Measurements from ENCODE around the gene WT1. TPM values are rescaled to one million over a fixed set of nuclear protein-coding genes. Genes with fewer than 3 reads are reported as not detected.
A peak's percentile ranks its signal among the peaks of the same experiment; 100 is the strongest.

The WT1 gene
- total and polyA plus RNA-seq, 4 donors = 0.11 to 2.2 (median 1.2) TPM

- Histone ChIP-seq H3K9me3 (ENCODE audit: control insufficient read depth, insufficient read depth, low read length) (no peaks in the 10 kb centered on the region), H3K4me1 (ENCODE audit: control insufficient read depth, insufficient read depth, low read length) (no peaks in the 10 kb centered on the region), H3K27ac (ENCODE audit: low read depth, low read length) (no peak overlapping the region), H3K4me3 (ENCODE audit: low read depth, low read length) (no peak overlapping the region), H3K27me3 (ENCODE audit: control insufficient read depth, insufficient read depth, low read length) (peaks cover 8% of the 10 kb centered on the region), H3K36me3 (ENCODE audit: control insufficient read depth, insufficient read depth, low read length) (no peaks in the 10 kb centered on the region)
- 53% methylated on average over 3 of the region's 4 CpGs for WGBS (ENCODE audit: insufficient coverage)
- peak in 1 of 6 donors; percentile 6 for DNase-seq (ENCODE audit: low read depth in 4 of 6, low spot score in 6 of 6)
Observed at GRCh38 chr11:32395127-32395526, 40.2 kb downstream of the WT1 start.

- Histone ChIP-seq H3K36me3 (ENCODE audit: control insufficient read depth, insufficient read depth, low read length) (no peaks in the 10 kb centered on the region), H3K4me1 (ENCODE audit: control insufficient read depth, insufficient read depth, low read length) (no peaks in the 10 kb centered on the region), H3K4me3 (ENCODE audit: low read depth, low read length) (no peak overlapping the region), H3K27ac (ENCODE audit: low read depth, low read length) (no peak overlapping the region), H3K9me3 (ENCODE audit: control insufficient read depth, insufficient read depth, low read length) (no peaks in the 10 kb centered on the region), H3K27me3 (ENCODE audit: control insufficient read depth, insufficient read depth, low read length) (no peaks in the 10 kb centered on the region)
- WGBS (ENCODE audit: insufficient coverage) = no CpG with 5 or more reads among the region's 2 CpGs
- no peak for DNase-seq (ENCODE audit: low read depth in 4 of 6, low spot score in 6 of 6)
Observed at GRCh38 chr11:32392840-32393239, 42.5 kb downstream of the WT1 start.

DNA sequence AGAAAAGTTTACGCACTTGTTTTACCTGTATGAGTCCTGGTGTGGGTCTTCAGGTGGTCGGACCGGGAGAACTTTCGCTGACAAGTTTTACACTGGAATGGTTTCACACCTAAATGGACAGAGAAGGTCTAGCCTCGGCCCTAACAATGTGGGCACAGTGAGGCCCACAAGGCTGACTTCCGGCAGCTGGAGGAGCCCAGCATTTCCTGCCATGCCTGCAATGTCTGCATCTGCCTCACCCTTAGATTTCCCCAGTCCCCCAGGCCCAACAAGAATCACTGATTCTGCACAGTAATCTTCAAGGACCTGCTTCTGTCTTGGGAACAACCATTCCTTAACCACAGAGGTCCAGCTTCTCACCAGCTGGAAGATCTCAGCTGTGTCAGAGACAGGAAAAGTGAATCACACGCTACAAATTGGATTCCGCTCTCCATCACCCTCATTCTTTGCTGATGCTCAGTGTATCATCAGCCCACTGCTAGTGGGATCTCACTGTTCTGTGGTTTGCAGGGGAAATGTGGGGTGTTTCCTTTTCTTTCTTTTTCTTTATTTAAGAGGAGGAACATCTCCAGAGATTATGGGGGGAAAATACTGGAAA lies 43.3 kb downstream of the WT1 start:
- H3K9me3 ChIP-seq (ENCODE audit: control insufficient read depth, insufficient read depth, low read length) = no peaks in the 10 kb centered on the region
- no peaks in the 10 kb centered on the region for H3K36me3 ChIP-seq (ENCODE audit: control insufficient read depth, insufficient read depth, low read length)
- WGBS (ENCODE audit: insufficient coverage) = 94% methylated on average over 7 of the region's 8 CpGs
- no peak for DNase-seq (ENCODE audit: low read depth in 4 of 6, low spot score in 6 of 6)
- H3K4me1 ChIP-seq (ENCODE audit: control insufficient read depth, insufficient read depth, low read length) = no peaks in the 10 kb centered on the region
- no peak overlapping the region for H3K27ac ChIP-seq (ENCODE audit: low read depth, low read length)
- H3K27me3 ChIP-seq (ENCODE audit: control insufficient read depth, insufficient read depth, low read length) = no peaks in the 10 kb centered on the region
- no peak overlapping the region for H3K4me3 ChIP-seq (ENCODE audit: low read depth, low read length)

- WGBS (ENCODE audit: insufficient coverage) = no CpG with 5 or more reads among the region's 3 CpGs
Observed at GRCh38 chr11:32391479-32391878, 43.9 kb downstream of the WT1 start.

GRCh38 chr11:32390712-32391111 lies 44.6 kb downstream of the WT1 start:
- Histone ChIP-seq H3K4me3 (ENCODE audit: low read depth, low read length) (no peak overlapping the region), H3K9me3 (ENCODE audit: control insufficient read depth, insufficient read depth, low read length) (no peaks in the 10 kb centered on the region), H3K4me1 (ENCODE audit: control insufficient read depth, insufficient read depth, low read length) (no peaks in the 10 kb centered on the region), H3K27ac (ENCODE audit: low read depth, low read length) (no peak overlapping the region), H3K36me3 (ENCODE audit: control insufficient read depth, insufficient read depth, low read length) (no peaks in the 10 kb centered on the region), H3K27me3 (ENCODE audit: control insufficient read depth, insufficient read depth, low read length) (no peaks in the 10 kb centered on the region)
- DNase-seq (ENCODE audit: low read depth in 4 of 6, low spot score in 6 of 6) = no peak
- WGBS (ENCODE audit: insufficient coverage) = no CpG with 5 or more reads among the region's 1 CpG

More at GRCh38 chr11:32391479-32391878, 43.9 kb downstream of the WT1 start:
- DNase-seq (ENCODE audit: low read depth in 4 of 6, low spot score in 6 of 6) = no peak
- Histone ChIP-seq H3K4me1 (ENCODE audit: control insufficient read depth, insufficient read depth, low read length) (no peaks in the 10 kb centered on the region), H3K27ac (ENCODE audit: low read depth, low read length) (no peak overlapping the region), H3K9me3 (ENCODE audit: control insufficient read depth, insufficient read depth, low read length) (no peaks in the 10 kb centered on the region), H3K4me3 (ENCODE audit: low read depth, low read length) (no peak overlapping the region), H3K36me3 (ENCODE audit: control insufficient read depth, insufficient read depth, low read length) (no peaks in the 10 kb centered on the region), H3K27me3 (ENCODE audit: control insufficient read depth, insufficient read depth, low read length) (no peaks in the 10 kb centered on the region)

DNA sequence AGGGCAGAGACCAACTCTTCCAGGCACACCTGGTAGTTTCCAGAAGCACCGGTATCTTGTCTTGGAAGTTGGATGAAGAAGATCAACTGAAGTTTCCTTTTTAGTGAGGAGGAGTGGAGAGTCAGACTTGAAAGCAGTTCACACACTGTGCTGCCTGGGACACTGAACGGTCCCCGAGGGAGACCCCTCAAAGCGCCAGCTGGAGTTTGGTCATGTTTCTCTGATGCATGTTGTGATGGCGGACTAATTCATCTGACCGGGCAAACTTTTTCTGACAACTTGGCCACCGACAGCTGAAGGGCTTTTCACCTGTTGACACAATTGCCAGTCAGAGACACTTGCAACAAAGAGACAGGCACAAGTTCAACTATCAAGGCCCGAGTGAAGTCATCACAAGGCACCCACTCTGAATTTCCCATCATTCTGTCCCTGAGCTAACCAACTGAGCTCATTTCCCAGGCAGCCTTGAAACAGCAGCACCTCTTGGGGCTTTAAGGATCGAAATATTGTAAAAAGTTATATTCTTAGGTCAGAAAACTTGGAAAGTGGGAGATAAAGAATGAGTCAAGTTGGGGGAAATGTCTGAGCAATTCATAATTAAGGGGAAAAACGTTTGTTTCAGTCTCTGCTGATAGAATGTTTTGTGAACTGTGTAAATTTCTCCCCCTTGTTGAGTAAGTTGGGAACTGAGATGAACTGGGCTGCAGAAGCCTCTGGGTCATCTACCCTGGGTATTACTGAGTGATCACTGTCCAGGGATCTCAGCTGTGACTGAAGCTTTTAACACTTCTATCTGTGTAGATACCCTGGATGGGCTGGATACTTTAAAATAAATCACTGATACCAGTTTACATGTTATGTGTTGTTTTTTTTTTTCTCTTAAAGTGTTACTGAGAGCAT lies 46.2 kb downstream of the WT1 start:
- no peaks in the 10 kb centered on the region for H3K27me3 ChIP-seq (ENCODE audit: control insufficient read depth, insufficient read depth, low read length)
- H3K9me3 ChIP-seq (ENCODE audit: control insufficient read depth, insufficient read depth, low read length) = no peaks in the 10 kb centered on the region
- no peak overlapping the region for H3K4me3 ChIP-seq (ENCODE audit: low read depth, low read length)
- no peaks in the 10 kb centered on the region for H3K4me1 ChIP-seq (ENCODE audit: control insufficient read depth, insufficient read depth, low read length)
- no peak overlapping the region for H3K27ac ChIP-seq (ENCODE audit: low read depth, low read length)
- 94% methylated on average over 10 of the region's 10 CpGs for WGBS (ENCODE audit: insufficient coverage)
- no peak for DNase-seq (ENCODE audit: low read depth in 4 of 6, low spot score in 6 of 6)
- no peaks in the 10 kb centered on the region for H3K36me3 ChIP-seq (ENCODE audit: control insufficient read depth, insufficient read depth, low read length)

DNA sequence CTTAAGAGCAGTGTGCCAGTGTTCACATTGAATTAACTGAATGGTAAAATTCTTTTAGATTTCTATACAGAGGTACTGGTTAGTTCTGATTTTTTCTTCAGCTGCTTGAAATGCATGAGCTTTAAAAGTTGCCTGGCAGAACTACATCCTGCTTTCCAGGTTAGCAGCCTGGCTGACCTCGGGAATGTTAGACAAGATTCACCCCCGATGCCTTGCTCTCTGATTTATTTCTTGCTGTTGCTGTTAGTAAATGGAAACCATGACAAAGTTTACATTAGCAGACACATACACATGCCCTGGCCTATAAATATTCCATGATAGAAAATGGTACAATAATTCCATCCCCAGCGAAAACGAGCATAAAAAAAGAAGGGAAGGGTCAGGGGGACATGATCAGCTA lies 47.0 kb downstream of the WT1 start:
- no peaks in the 10 kb centered on the region for H3K9me3 ChIP-seq (ENCODE audit: control insufficient read depth, insufficient read depth, low read length)
- no peak overlapping the region for H3K27ac ChIP-seq (ENCODE audit: low read depth, low read length)
- WGBS (ENCODE audit: insufficient coverage) = no CpG with 5 or more reads among the region's 4 CpGs
- H3K4me1 ChIP-seq (ENCODE audit: control insufficient read depth, insufficient read depth, low read length) = no peaks in the 10 kb centered on the region
- no peak overlapping the region for H3K4me3 ChIP-seq (ENCODE audit: low read depth, low read length)
- H3K36me3 ChIP-seq (ENCODE audit: control insufficient read depth, insufficient read depth, low read length) = no peaks in the 10 kb centered on the region
- H3K27me3 ChIP-seq (ENCODE audit: control insufficient read depth, insufficient read depth, low read length) = no peaks in the 10 kb centered on the region
- no peak for DNase-seq (ENCODE audit: low read depth in 4 of 6, low spot score in 6 of 6)

DNA sequence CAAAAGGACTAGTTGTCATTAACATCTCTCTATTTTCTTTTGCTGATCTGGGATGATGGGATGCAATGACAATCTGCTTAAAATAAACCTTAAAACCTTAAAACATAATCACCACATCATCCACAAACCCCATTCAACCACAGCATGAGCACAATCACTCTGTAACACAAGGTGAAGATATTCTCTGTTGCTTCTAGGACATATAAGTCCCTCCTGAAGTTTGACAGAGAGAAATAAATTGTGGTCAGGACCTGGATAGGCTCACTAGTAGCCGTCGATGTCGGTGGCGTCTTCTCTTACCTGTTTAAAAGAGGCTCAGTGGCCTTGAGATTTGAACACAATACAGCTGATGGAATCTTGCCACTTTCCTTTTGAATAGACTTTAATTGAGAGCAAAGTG lies 47.9 kb downstream of the WT1 start:
- Histone ChIP-seq H3K9me3 (ENCODE audit: control insufficient read depth, insufficient read depth, low read length) (no peaks in the 10 kb centered on the region), H3K4me1 (ENCODE audit: control insufficient read depth, insufficient read depth, low read length) (no peaks in the 10 kb centered on the region), H3K36me3 (ENCODE audit: control insufficient read depth, insufficient read depth, low read length) (no peaks in the 10 kb centered on the region), H3K4me3 (ENCODE audit: low read depth, low read length) (no peak overlapping the region), H3K27ac (ENCODE audit: low read depth, low read length) (no peak overlapping the region), H3K27me3 (ENCODE audit: control insufficient read depth, insufficient read depth, low read length) (no peaks in the 10 kb centered on the region)
- 85% methylated on average over 4 of the region's 4 CpGs for WGBS (ENCODE audit: insufficient coverage)
- no peak for DNase-seq (ENCODE audit: low read depth in 4 of 6, low spot score in 6 of 6)

- 20% methylated on average over 1 of the region's 8 CpGs for WGBS (ENCODE audit: insufficient coverage)
- peak in 1 of 6 donors; percentile 23 for DNase-seq (ENCODE audit: low read depth in 4 of 6, low spot score in 6 of 6)
- H3K36me3 ChIP-seq (ENCODE audit: control insufficient read depth, insufficient read depth, low read length) = no peaks in the 10 kb centered on the region
- H3K27me3 ChIP-seq (ENCODE audit: control insufficient read depth, insufficient read depth, low read length) = no peaks in the 10 kb centered on the region
- H3K27ac ChIP-seq (ENCODE audit: low read depth, low read length) = no peak overlapping the region
- H3K9me3 ChIP-seq (ENCODE audit: control insufficient read depth, insufficient read depth, low read length) = no peaks in the 10 kb centered on the region
- no peak overlapping the region for H3K4me3 ChIP-seq (ENCODE audit: low read depth, low read length)
- no peaks in the 10 kb centered on the region for H3K4me1 ChIP-seq (ENCODE audit: control insufficient read depth, insufficient read depth, low read length)
Observed at GRCh38 chr11:32386770-32387377, 48.5 kb downstream of the WT1 start.
